IPS DF 4.7 (cell line): ENCODE data around the gene NEMP2.
A peak's percentile ranks its signal among the peaks of the same experiment; 100 is the strongest.

Experiments
- DNase-seq: peaks from one replicate; pipeline ENCODE4 v3.0.0-alpha.2; 2013; ENCODE audit warnings: low spot score; ENCODE audit errors: extremely low read depth

Gene NEMP2, protein sequence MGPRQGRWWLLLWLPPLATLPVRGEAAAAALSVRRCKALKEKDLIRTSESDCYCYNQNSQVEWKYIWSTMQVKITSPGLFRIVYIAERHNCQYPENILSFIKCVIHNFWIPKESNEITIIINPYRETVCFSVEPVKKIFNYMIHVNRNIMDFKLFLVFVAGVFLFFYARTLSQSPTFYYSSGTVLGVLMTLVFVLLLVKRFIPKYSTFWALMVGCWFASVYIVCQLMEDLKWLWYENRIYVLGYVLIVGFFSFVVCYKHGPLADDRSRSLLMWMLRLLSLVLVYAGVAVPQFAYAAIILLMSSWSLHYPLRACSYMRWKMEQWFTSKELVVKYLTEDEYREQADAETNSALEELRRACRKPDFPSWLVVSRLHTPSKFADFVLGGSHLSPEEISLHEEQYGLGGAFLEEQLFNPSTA

DNA sequence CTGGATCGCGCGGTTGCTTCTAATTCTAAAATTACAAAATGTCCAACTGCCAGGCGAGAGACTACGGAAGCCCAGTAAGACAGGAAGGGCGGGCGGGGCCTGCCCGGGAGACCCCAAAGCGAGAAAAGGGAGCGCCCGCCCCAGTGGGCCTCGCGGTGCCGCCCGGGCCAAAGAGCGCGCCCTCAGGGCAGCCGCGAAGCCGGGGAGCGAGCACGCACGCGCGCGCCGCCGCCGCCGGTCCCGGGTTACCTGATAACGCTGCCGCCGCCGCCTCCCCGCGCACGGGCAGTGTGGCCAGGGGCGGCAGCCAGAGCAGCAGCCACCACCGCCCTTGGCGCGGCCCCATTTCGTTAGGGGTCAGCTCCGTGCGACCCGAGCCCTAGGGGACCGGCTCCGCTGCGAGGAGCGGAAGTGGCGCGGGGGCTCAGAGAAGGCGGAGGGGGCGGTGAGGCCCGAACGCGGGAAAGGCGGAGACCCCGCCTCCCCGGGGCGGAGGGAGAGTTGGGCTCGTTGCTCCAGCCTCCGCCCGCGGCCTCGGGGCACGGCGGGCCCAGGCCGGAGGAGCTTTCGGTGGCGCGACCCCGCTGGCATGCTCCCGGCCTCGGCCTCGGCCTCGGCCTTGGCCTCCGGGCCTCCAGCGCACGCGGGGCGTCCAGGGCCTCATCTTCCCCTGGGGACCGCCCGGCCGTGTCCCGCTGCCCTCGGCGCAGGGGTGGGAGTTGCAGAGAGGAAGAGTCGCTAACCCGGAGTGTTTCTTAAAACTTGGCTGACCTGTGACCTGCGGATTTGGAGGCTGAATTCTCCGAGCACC lies at the start of gene NEMP2:
TSS of gene NEMP2 (minus strand) at position 413 of the 811 bp plus-strand sequence. CDS start at position 346, 67 bp downstream.
- DNase-seq: peak; percentile 30

DNA sequence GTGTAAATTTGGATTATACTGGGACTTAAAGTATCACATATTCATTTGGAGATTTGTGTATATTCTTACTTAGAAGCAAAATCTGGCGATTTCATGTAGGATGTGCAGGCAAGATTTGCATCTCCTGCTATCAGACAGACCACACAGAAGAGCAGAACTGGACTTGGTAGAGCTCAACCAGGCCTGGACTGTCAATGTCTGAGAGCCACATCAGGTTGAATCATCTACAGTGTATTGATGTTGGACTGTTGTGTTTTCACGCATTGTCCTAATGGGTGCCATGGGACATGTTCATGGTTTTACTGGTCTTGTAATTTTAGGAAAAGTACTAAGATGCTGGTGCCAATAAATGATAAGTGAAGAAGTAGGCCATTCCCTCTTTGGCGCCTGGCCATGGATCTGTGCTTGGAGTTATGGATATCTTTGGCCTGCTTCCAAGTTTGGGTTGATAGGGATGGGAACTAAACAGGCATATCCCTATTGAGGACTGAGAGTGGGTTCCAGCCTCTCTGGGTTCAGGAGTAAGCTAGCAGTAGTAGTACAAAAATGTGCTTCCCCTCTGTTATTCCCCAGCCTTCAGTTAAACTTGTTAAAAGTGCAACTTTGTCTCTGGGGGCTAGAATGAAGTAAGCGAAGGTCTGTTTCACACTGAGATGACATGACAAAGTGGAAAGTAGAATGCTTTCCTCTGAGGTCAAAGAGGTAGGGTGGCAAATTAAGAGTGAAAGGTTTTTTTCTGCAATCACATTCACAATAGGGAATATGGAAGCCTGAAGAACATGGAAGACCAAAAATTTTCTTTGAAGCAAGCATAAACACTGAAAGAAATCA lies 49.2 kb upstream of the NEMP2 start:
- no peak for DNase-seq

DNA sequence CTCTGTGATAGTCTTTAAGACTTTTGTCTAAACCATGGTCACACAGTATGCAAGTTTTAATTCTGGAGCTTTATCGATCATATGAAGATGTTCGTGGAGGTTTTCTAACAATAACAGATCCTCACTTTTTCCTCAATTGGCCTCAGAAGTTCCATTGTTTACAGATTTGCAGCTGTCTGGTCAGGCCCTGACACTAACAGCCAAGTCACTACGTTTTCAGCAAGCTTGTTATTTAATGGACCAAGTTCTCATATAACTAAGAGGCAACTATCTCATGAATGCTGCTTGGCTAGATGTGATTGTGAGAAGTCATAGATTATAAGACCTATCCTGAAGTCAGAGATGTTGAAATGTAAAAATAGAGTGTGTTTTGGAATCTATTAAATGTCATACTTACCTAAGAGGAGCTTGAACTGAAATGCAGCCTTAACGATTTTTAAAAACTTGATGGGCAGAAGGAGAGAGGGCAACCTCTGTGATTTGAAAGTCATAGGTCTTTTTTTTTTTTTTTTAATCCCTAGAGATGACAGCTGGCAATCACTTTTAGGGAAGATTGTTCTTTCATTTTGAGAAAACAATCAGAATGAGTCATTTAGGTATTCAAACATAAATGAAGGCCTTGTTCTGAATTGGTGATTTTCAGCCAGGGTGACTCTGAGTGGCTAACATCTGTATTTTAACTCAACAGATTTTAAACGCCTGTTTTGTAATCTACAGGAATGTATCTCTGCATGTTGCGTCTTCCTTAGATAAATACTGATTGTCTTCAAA lies 48.4 kb upstream of the NEMP2 start:
- DNase-seq: no peak

DNA sequence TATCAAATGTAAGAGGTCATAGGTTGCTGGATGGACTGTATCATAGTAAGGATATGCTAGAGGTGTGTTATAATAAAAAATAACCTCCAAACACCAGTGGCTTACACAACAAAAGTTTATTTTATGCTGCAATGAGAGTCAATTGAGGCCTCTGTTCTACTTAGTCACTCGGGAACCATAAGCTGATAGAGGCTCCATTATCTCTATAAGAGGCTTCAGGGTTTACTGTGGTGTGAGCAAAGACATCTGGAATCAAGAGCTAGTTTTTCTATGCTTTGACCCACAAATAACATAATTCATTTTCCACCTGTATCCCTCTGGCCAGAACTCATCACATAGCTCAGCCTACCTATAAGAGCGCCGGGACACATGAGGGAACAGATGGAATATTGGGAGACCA lies 47.5 kb upstream of the NEMP2 start:
- DNase-seq: no peak

DNA sequence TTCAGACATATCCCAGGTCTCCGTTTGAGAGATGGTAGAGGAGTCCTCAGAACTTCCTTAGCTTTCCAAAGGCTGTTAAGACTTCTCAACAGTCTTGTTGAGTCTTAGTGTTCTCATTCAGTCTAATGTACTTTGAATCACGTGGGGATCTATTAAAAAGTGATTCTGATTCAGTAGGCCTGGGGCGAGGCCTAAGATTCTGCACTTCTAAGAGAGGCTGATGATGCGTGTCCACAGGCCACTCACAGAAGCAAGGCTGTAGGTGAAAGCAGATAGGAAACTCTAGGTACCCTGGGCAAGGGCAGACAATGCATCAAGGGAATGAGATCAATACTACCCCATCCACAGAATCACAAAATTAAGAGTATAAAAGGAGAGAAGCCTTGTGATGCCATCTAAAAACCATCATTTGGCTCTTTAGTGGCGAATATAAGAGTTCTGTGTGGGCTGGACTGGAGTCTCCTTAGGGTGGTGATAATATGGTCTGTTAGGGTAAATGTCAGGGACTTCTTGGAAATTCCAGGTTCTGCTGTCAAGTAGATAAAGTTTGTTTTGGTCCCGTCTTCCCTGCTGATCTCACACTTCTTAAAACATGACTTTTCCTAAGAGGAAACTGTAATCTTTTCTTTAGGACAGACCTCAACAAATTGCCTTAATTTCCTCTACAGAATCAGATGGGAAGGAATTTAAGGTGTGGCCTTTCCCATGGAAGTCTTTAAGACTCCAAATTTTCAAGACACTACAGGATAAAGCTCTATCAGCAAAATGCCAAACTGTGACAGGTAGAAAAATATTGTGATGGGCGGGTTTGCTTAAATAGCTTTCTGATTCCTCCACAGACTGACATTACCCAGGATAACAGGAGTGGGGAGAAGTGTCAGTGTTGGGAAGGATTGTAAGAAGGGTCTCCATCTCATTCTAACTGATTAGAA lies 45.7 kb upstream of the NEMP2 start:
- no peak for DNase-seq

DNA sequence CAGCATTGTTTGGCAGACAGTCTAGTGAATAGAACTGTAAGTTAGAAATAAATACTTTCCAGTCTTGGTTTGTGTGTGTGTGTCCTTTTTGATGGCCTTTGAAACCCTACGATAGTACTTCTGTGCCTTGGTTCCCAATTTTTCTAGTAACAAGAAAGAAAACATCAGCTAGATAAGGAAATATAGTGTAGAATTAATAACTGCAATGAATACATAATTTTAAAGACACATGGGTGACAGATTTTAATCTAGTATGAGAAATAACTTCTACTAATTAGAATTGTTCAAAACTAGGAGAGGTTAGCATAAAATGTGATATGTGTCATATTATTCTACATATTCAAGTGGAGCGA lies 44.5 kb upstream of the NEMP2 start:
- DNase-seq: no peak

DNA sequence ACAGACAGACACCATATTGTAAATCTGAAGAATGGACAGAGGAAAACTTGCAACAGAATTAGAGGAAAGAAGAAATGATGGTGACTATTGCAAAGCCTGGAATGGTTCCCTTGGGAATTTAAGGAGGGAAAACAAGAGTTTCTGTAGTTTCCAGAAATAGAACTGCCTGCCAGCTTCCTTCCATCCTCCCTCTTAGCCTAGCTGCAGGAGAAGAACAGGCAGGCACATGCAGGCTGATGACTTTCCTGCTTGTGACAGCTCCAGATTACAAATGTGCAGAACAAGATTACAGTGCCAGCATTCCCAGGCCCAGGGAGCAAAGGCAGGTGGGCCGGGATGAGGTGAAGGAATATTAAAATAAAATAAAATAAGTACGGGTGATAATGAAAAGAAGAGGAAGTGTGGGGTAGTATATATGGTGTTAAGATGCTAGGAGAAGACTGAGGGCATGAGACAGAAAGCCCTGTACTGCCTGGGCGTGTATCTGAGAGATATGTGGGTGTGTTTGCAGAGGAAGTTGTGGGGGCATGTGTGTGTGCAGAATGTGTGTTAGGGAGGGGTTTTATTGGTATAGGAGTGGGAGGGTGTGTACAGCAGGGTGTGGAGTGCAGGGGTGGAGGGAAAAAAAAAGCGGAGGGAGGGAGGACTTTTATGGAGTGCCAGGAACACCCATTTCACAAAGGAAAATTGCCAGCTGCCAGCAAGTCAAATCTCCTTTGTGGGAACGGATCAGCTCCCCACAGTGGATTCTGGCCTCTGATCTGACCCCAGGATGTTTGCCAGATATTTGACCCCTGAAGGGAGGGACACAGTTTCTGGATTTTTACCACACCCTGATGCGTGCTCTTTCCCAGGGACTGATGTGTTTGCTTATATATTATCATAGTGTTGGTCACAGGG lies 43.9 kb upstream of the NEMP2 start:
- no peak for DNase-seq

DNA sequence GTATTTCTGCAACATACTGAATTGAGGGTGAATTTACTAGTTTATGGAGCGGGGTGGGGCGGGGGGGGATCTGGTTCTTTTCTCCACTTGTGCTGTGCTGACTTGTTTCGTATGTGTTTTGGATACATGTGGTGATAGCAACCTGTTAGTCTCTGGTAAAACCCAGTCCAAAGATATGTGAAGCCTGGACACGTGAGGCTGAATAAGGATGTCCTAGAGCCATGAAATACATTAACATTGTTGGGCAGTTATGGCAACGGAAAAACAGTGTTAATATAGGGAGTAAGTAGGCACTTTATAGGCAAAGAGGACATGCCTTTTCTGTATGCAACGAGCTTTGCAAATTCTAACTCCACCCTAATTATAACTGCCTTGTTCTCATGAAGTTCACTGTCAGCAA lies 42.1 kb upstream of the NEMP2 start:
- DNase-seq: no peak

DNA sequence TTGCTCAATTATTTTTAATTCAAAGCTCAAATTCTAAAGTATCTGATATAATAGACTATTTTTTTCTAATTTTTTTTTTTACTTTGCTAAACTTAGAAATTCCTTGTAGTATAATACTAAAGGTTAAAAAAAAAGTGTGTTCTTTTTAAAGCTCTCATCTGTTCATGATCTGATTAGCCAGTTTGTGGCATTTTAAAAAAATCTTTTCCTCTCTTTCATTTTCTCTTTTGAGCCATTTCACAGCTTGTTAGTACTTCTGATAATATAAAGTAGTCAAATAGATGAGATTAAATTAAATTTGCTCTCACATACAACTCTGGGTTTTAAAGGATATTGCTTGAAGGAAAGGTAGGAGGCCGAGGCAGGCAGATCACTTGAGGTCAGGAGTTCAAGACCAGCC lies 40.7 kb upstream of the NEMP2 start:
- no peak for DNase-seq

DNA sequence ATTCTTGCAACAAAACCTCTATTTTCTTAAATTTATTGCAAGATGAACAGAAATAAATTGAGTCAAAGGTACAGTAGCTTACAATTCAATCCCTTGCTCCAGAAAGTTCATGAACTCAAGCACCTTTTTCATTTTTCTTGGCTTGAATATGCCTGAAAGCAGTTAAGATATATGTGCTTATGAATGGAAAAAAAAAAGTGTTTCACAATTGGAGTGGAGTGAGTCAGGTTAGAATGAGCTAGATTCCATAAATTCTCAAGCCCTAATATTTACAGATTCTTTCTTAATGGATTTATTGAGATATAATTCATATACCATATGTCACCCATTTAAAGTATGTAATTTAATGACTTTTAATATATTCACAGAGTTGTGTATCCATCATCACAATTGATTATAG lies 39.6 kb upstream of the NEMP2 start:
- no peak for DNase-seq

DNA sequence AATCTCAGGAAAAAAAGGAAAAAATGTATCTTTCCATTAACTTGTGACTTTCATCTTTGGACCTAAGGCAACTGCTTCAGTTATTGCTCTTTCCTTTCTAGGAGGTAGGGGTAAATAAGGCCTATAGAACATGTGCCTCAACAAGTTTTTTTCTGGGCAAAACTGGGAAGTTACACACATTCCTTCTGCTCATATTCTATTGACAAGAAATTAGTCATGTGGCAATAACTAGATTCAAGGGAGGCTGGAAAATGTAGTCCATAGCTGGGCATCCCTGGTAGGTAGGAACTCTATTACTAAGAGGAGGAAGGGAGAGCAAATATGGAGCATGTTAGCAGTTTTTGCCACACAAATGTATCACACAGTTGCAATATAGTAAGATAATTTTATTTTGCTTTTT lies 37.7 kb upstream of the NEMP2 start:
- DNase-seq: no peak

DNA sequence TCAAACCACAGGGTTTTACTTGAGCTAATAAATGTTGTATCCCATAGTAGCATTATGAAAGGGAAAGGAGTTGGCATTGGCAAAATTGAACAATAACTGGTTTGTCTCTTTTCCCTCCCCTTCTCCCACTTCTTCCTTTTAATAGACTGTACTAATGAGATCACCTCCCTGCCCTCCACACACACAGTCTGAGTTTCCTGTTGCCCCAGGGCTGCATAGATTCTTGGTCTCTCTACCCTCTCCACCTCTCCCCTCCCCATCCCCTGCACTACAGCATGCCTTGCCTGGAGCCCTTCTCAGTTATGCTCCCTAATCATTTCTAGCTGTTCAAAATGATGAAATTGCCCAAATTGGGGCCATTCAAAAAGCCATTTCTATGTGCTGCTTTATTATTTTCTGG lies 37.2 kb upstream of the NEMP2 start:
- DNase-seq: no peak

DNA sequence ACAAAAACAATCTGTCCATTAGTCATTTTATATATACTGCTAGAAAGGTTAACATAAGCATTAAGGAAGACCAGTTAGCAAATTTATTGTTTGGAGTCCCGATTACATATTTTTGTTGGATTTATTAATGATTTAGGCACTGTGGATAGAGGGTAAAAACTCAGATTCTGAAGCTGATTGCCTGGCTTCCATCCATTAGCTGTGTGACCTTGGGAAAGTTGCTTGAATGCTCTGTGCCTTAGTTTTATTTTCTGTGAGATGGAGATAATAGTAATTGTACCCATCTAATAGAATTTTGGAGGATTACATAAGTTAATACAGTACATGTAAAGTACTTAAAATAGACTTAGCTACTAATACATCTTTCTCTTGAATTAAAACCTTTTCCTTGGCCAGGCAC lies 36.3 kb upstream of the NEMP2 start:
- DNase-seq: no peak

DNA sequence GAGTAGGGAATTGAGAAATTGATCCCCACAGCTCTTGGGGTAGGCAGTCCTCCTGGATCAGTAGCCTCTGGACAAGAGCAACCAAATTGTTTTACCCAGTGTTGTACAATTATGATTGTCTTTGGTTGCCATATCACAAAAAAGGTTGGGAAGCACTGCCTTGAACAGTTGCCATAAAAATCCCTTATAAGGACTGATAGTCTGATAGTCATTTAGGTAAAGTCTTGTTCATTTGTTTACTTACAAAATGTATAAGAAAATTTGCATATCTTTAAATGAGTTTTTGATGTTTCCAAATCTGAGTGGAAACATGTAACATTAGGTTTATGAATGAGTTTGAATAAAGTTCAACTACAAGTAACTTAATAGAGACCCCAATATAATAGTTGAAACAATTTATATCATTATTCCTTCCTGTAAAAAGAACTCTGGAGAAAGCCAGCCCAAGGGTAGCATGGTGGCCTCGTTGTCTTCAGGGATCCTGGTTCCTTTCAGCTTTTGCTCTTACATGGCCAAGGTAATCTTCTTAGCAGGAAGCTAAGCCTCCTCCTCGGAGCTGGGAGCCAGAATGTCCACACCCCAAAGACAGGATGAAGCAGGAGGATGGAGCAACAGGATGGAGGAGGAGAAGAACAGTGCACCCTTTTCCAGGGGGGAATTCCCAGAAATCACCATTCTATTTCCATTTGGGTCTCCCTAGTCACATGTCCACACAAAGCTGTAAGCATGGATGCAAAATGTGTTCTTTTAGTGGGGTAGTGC lies 35.7 kb upstream of the NEMP2 start:
- no peak for DNase-seq

DNA sequence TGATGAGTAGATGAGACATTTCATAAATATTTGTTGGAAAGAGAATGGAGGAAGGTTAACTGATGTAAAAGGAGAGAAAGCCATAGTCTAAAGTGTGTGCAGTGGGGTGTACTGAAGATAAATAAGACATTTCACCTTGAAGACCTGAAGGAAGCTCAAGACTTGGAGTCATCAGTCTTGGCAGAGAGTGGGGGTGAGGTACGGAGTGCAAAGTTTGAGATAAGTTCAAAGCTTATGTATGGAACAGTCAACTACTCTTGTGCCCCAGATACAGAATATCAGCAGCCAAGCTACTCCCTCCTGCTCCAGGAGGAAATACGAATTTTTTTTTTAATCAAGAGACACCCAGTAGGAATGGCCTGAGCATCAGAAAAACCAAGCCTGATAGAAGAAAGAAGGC lies 30.3 kb upstream of the NEMP2 start:
- DNase-seq: no peak

DNA sequence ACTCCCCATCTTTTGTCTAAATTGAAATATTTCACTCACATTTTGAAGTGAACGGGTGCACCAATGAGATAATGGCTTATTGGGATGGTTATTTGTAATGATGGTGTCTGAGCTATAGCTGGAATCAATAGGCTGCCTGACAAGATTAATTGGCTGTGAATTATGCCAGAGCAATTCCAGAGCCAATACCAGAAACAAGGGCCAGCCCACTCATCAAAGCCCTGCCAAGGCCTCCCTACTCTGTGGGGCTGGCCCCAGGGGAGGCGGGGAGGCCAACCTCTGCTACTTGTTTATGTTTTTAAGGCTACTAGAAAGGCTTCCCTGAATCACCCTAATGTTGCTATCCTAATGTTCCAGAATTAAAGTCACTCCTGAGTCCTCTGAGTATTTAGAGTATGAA lies 29.1 kb upstream of the NEMP2 start:
- no peak for DNase-seq

DNA sequence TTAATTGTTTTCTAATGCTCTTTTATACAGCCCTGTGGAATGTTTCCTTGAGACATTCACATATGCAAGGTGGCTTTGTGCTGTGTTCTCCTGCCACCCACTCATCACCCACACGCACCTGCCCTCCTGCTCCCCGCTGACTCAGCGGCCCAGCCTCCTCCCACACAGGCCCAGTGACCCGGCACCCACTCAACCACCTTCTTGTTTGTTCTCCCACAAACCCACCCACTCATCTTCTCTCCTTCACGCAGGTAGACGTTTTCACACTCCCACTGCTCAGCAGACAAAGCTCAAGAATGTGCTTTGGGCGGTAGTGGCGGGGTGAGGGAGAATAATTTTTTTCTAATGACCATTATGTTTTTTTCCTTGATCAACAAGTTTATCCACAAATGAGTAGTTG lies 28.6 kb upstream of the NEMP2 start:
- DNase-seq: no peak

DNA sequence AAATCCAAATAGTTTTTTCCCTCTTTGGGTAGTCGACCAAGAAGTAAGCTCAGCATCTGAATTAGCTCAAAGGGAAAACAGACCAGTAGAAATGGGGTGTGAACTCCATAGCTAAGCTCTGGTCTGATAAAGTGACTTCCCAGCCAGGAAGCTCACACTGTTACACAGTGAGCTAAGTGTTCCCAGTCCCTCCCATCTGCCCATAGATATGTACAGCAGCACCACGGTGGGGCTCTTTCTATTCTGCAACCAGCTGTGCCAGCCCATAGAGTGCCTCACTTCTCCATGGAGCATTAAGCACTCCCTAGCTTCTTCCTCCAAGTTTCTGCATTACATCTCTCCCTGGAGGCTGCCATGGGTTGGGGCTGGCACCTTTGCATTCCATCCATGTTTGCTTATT lies 27.6 kb upstream of the NEMP2 start:
- no peak for DNase-seq
